Stimulated activated CD4-positive, alpha-beta T cell treated with anti-CD3 and anti-CD28 coated beads, Interleukin-1b, Interleukin-23, amount 100 ng/mL, for 4 hours (primary cell): ENCODE measurements around the gene LITAFD.
A peak's percentile ranks its signal among the peaks of the same experiment; 100 is the strongest.

ENCODE experiments used
- DNase-seq, 2 donors: peaks; one replicate each; pipeline ENCODE4 v3.0.0-alpha.2; 2020; ENCODE audit warnings: low read depth in 2 of 2

LITAFD gene

GRCh38 chr16:8920645-8921346 lies 38.6 kb downstream of the LITAFD start:
- DNase-seq = no peak

- no peak for DNase-seq
These were observed 39.3 kb downstream of the LITAFD start for GRCh38 chr16:8921347-8921984.

- DNase-seq = no peak
These were observed 41.0 kb downstream of the LITAFD start for GRCh38 chr16:8923199-8923598.

- no peak for DNase-seq
These were observed 42.1 kb downstream of the LITAFD start for GRCh38 chr16:8924214-8924613.

- DNase-seq = no peak
These were observed 43.3 kb downstream of the LITAFD start for GRCh38 chr16:8925455-8925854.

- no peak for DNase-seq
These were observed 44.7 kb downstream of the LITAFD start for GRCh38 chr16:8926827-8927226.

- no peak for DNase-seq
These were observed 46.4 kb downstream of the LITAFD start for GRCh38 chr16:8928467-8928957.

- DNase-seq = no peak
These were observed 47.1 kb downstream of the LITAFD start for GRCh38 chr16:8929086-8929748.

DNA sequence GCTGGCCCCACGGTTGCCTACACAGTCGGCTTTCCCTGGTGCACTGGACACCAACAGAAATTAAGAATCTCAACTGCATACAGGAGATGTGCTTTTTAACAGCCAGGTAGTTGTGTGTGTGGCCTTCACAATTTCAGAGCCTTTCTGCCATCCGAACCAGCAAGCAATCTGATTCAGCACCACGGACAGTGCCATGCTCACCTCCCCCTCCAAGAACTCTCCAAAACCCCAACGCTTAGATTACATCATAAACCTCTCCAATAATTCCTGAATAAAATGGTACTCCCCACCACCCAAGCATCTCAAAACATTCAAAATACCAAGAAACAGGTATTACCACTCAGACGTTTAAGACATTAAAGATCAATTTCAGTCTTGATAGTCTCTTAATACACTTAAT lies 49.7 kb downstream of the LITAFD start:
- peak; percentile 36 to 40 for DNase-seq

DNA sequence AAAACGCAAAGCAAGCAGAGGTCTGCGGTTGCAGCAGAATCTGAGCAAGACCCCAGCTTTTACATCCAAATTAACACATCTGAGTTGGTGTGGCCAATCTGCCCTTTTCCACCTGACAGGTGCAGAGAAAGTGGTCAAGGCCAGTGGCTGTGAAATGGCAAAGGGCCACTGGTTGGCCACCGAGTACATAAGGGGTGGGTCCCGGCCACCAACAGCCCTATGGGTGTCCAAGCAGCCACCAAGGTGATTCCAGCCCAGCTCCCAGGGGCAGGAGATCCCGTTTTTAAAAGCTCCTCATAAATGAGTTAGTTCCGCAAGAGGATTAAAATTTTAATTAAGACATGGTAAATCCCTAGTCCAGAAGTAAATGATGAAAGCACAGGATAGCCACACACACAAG lies 52.5 kb downstream of the LITAFD start:
- no peak for DNase-seq
